HepG2 (cell line): Measurements from ENCODE around the gene MTSS2. TPM values are rescaled to one million over a fixed set of nuclear protein-coding genes. Genes with fewer than 3 reads are reported as not detected.
A peak's percentile ranks its signal among the peaks of the same experiment; 100 is the strongest.

Source experiments
- BCL6 ChIP-seq: IDR thresholded peaks from 2 replicates; pipeline ENCODE4 v1.6.1; 2016; ENCODE audit warnings: missing genetic modification reagents, missing compliant biosample characterization
- CCDC6 ChIP-seq: sonication (generic); formaldehyde crosslinking; IDR thresholded peaks from 2 replicates; pipeline ENCODE4 v1.8.1; 2022; ENCODE audit warnings: mild to moderate bottlenecking, missing genetic modification reagents, moderate library complexity
- CREB1 ChIP-seq, 2 experiments: fragments of 450-650 bp in 1 of 2; IDR thresholded peaks; 2 replicates each; pipeline ENCODE4 v1.6.1; 2016 to 2017; ENCODE audit warnings: control low read depth in 1 of 2, mild to moderate bottlenecking in 1 of 2, missing compliant biosample characterization in 1 of 2, missing genetic modification characterization in 1 of 2
- ERF ChIP-seq: IDR thresholded peaks from 2 replicates; pipeline ENCODE4 v1.6.1; 2018; ENCODE audit warnings: missing biosample characterization, missing genetic modification reagents
- HDAC2 ChIP-seq: sonication (generic); formaldehyde crosslinking; IDR thresholded peaks from 2 replicates; pipeline ENCODE4 v1.4.0; 2020; ENCODE audit warnings: missing genetic modification reagents
- RXRB ChIP-seq: IDR thresholded peaks from 2 replicates; pipeline ENCODE4 v1.6.1; 2016; ENCODE audit warnings: borderline replicate concordance, missing genetic modification reagents, missing compliant biosample characterization
- THYN1 ChIP-seq: sonication (generic); formaldehyde crosslinking; IDR thresholded peaks from 2 replicates; pipeline ENCODE4 v1.8.1; 2023; ENCODE audit warnings: low read depth, mild to moderate bottlenecking, moderate library complexity, missing genetic modification reagents, borderline replicate concordance
- ZC3H4 ChIP-seq: sonication (generic); formaldehyde crosslinking; IDR thresholded peaks from 2 replicates; pipeline ENCODE4 v1.4.0; 2020; ENCODE audit warnings: missing genetic modification reagents, borderline replicate concordance
- ZMYM3 ChIP-seq: sonication (generic); formaldehyde crosslinking; IDR thresholded peaks from 2 replicates; pipeline ENCODE4 v1.5.1; 2020; ENCODE audit warnings: mild to moderate bottlenecking, missing genetic modification reagents
- ZNF124 ChIP-seq: sonication (generic); formaldehyde crosslinking; IDR thresholded peaks from 2 replicates; pipeline ENCODE4 v1.4.0; 2020; ENCODE audit warnings: missing genetic modification reagents
- ZNF224 ChIP-seq: sonication (generic); formaldehyde crosslinking; IDR thresholded peaks from 2 replicates; pipeline ENCODE4 v1.5.0; 2020; ENCODE audit warnings: mild to moderate bottlenecking, missing genetic modification reagents
- ZNF235 ChIP-seq: sonication (generic); formaldehyde crosslinking; IDR thresholded peaks from 2 replicates; pipeline ENCODE4 v1.8.1; 2023; ENCODE audit warnings: mild to moderate bottlenecking, missing genetic modification reagents, borderline replicate concordance
- ZNF253 ChIP-seq: sonication (generic); formaldehyde crosslinking; IDR thresholded peaks from 2 replicates; pipeline ENCODE4 v1.8.0; 2022; ENCODE audit warnings: mild to moderate bottlenecking, missing genetic modification reagents, borderline replicate concordance
- ZNF547 ChIP-seq: sonication (generic); formaldehyde crosslinking; IDR thresholded peaks from 2 replicates; pipeline ENCODE4 v1.5.1; 2020; ENCODE audit warnings: mild to moderate bottlenecking, missing genetic modification reagents
- ZNF614 ChIP-seq: IDR thresholded peaks from 2 replicates; pipeline ENCODE4 v1.6.1; 2018; ENCODE audit warnings: missing biosample characterization, missing genetic modification reagents, inconsistent platforms, borderline replicate concordance
- ZNF678 ChIP-seq: sonication (generic); formaldehyde crosslinking; IDR thresholded peaks from 2 replicates; pipeline ENCODE4 v1.4.0; 2020; ENCODE audit warnings: mild to moderate bottlenecking, missing genetic modification reagents
- polyA plus RNA-seq, 8 experiments: library from polyadenylated mRNA; depleted of rRNA in 3 of 8; stranded (reverse) in 7 of 8; unstranded in 1 of 8; fragments of >200 nt; fragmentation: Illumina TruSeq in 4 of 8; extraction: Trizol in 4 of 8; gene quantifications; 2 replicates each; pipeline versions ENCODE4 v1.2.1 to v1.2.3, GENCODE V29; 2011 to 2016; ENCODE audit warnings: low read depth in 4 of 8, missing spikeins in 1 of 8, mixed read lengths in 1 of 8; ENCODE audit not compliant: insufficient read depth in 1 of 8
- total RNA-seq, 5 experiments: library from RNA; depleted of rRNA; stranded (reverse); fragments of >200 nt; fragmentation: Illumina TruSeq; extraction: Trizol; gene quantifications; 2 replicates each; pipeline ENCODE4 v1.2.3, GENCODE V29; 2016; ENCODE audit warnings: low read depth in 1 of 5
- TF ChIP-seq, protein P1 (sequence below): sonication (generic); formaldehyde crosslinking; IDR thresholded peaks from 2 replicates; pipeline ENCODE4 v1.5.1; 2020; ENCODE audit warnings: mild to moderate bottlenecking, missing genetic modification reagents, borderline replicate concordance
- TF ChIP-seq, protein P2 (sequence below): sonication (generic); formaldehyde crosslinking; IDR thresholded peaks from 2 replicates; pipeline ENCODE4 v1.4.0; 2020; ENCODE audit warnings: missing genetic modification reagents, mild to moderate bottlenecking, borderline replicate concordance
- TF ChIP-seq, protein P3 (sequence below): IDR thresholded peaks from 2 replicates; pipeline ENCODE4 v1.6.1; 2018; ENCODE audit warnings: missing genetic modification reagents
- TF ChIP-seq, protein P4 (sequence below): sonication (generic); formaldehyde crosslinking; IDR thresholded peaks from 2 replicates; pipeline ENCODE4 v1.8.1; 2022; ENCODE audit warnings: low read depth, mild to moderate bottlenecking, missing genetic modification reagents

MTSS2 gene
- total and polyA plus RNA-seq, 2 of the 13 experiments (the other 11 are each of a cell fraction or from before 2014, with no cell fraction given) = 132 to 242 TPM

DNA sequence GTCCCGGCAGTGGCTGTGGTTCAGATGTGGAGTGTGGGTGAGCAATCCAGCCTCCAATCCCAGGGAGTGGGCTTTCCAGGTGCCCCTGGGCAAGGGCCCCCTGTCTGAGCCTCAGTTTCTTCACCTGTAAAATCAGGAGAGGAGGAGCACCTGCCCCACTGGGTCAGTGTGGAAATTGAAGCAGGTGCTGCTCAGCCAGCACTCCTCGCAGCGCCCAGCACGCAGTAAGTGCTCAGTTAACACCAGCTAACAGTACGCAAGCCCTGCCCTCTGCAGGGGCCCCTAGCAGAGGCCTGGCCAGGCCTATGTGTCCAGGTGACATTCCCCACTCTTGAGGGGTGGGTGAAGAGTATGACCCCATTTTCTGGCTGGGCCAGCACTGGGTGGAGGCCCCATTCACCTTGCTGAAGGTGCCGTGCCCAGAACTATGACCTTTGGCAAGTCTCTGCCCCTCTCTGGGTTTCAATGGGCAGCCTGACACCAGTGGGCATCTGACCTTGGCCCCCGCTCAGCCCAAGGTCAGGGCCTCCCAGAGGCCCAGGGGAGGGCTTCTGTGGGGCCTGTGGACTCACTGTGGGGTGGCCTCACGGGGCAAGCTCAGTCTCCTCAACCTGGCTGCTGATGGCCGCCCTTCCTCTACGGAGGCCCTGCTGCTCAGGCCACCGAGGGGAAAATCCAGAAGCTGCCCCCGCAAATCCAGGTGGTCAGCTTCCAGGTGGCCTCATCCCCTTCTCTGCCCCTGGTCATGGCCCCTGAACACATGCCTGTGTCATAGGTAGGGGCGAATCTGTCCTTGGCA is 2.5 kb downstream of the MTSS2 start (continued):
- TF ChIP-seq, protein P1, sequence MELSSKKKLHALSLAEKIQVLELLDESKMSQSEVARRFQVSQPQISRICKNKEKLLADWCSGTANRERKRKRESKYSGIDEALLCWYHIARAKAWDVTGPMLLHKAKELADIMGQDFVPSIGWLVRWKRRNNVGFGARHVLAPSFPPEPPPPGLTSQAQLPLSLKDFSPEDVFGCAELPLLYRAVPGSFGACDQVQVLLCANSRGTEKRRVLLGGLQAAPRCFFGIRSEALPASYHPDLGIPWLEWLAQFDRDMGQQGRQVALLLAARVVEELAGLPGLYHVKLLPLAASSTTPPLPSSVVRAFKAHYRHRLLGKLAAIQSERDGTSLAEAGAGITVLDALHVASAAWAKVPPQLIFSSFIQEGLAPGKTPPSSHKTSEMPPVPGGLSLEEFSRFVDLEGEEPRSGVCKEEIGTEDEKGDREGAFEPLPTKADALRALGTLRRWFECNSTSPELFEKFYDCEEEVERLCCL (CRISPR knock-in tag) = no peak; the same call in 1 of the 2 replicates
- TF ChIP-seq, protein P2, sequence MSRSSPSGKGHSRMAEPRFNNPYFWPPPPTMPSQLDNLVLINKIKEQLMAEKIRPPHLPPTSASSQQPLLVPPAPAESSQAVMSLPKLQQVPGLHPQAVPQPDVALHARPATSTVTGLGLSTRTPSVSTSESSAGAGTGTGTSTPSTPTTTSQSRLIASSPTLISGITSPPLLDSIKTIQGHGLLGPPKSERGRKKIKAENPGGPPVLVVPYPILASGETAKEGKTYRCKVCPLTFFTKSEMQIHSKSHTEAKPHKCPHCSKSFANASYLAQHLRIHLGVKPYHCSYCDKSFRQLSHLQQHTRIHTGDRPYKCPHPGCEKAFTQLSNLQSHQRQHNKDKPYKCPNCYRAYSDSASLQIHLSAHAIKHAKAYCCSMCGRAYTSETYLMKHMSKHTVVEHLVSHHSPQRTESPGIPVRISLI (CRISPR knock-in tag) = no peak
- TF ChIP-seq, protein P3, sequence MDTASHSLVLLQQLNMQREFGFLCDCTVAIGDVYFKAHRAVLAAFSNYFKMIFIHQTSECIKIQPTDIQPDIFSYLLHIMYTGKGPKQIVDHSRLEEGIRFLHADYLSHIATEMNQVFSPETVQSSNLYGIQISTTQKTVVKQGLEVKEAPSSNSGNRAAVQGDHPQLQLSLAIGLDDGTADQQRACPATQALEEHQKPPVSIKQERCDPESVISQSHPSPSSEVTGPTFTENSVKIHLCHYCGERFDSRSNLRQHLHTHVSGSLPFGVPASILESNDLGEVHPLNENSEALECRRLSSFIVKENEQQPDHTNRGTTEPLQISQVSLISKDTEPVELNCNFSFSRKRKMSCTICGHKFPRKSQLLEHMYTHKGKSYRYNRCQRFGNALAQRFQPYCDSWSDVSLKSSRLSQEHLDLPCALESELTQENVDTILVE (CRISPR knock-in tag) = no peak
- peak; percentile 89 for TF ChIP-seq ZMYM3 (CRISPR knock-in tag)
- TF ChIP-seq HDAC2 = peak; percentile 42
- no peak; the same call in 1 of the 2 replicates for TF ChIP-seq ZNF235 (CRISPR knock-in tag)
- no peak for TF ChIP-seq ZNF253 (CRISPR knock-in tag)
- TF ChIP-seq ZNF547 (CRISPR knock-in tag) = peak; percentile 55; the same call in 1 of the 2 replicates
- TF ChIP-seq ZNF678 (CRISPR knock-in tag) = no peak
- no peak for TF ChIP-seq ZNF224 (CRISPR knock-in tag)
- TF ChIP-seq ERF (CRISPR knock-in tag) = no peak
- no peak for TF ChIP-seq RXRB
- no peak for TF ChIP-seq ZNF124 (CRISPR knock-in tag)
- TF ChIP-seq ZC3H4 (CRISPR knock-in tag) = no peak
- no peak for TF ChIP-seq ZNF614
- no peak for TF ChIP-seq CREB1 (IDR thresholded peaks at IDR 0.05)
- TF ChIP-seq CREB1 (CRISPR knock-in tag; IDR thresholded peaks at IDR 0.05) = no peak
- TF ChIP-seq THYN1 (CRISPR knock-in tag) = no peak
- TF ChIP-seq, protein P4, sequence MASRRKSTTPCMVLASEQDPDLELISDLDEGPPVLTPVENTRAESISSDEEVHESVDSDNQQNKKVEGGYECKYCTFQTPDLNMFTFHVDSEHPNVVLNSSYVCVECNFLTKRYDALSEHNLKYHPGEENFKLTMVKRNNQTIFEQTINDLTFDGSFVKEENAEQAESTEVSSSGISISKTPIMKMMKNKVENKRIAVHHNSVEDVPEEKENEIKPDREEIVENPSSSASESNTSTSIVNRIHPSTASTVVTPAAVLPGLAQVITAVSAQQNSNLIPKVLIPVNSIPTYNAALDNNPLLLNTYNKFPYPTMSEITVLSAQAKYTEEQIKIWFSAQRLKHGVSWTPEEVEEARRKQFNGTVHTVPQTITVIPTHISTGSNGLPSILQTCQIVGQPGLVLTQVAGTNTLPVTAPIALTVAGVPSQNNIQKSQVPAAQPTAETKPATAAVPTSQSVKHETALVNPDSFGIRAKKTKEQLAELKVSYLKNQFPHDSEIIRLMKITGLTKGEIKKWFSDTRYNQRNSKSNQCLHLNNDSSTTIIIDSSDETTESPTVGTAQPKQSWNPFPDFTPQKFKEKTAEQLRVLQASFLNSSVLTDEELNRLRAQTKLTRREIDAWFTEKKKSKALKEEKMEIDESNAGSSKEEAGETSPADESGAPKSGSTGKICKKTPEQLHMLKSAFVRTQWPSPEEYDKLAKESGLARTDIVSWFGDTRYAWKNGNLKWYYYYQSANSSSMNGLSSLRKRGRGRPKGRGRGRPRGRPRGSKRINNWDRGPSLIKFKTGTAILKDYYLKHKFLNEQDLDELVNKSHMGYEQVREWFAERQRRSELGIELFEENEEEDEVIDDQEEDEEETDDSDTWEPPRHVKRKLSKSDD (CRISPR knock-in tag) = no peak
- TF ChIP-seq CCDC6 = no peak
- no peak; the same call in 1 of the 2 replicates for TF ChIP-seq BCL6
